G401 (cell line): ENCODE measurements around the gene OXLD1. TPM values are rescaled to one million over a fixed set of nuclear protein-coding genes. Genes with fewer than 3 reads are reported as not detected.

Experiments
- DNase-seq: peaks from one replicate; pipeline ENCODE4 v3.0.0-alpha.2; 2015; ENCODE audit warnings: low spot score
- in situ Hi-C: cut with HindIII; loops from 2 replicates; pipeline ENCODE4 v1.10.0; 2016; ENCODE audit warnings: low sequenced_read_pairs, mixed read lengths
- total RNA-seq: library from RNA; depleted of rRNA; stranded (reverse); fragments of >200 nt; shearing (Covaris generic); gene quantifications from 2 replicates; pipeline ENCODE4 v1.2.3, GENCODE V29; 2014; rRNA removed

OXLD1 gene
- 81.2 and 118 TPM in 2 replicates for total RNA-seq

DNA sequence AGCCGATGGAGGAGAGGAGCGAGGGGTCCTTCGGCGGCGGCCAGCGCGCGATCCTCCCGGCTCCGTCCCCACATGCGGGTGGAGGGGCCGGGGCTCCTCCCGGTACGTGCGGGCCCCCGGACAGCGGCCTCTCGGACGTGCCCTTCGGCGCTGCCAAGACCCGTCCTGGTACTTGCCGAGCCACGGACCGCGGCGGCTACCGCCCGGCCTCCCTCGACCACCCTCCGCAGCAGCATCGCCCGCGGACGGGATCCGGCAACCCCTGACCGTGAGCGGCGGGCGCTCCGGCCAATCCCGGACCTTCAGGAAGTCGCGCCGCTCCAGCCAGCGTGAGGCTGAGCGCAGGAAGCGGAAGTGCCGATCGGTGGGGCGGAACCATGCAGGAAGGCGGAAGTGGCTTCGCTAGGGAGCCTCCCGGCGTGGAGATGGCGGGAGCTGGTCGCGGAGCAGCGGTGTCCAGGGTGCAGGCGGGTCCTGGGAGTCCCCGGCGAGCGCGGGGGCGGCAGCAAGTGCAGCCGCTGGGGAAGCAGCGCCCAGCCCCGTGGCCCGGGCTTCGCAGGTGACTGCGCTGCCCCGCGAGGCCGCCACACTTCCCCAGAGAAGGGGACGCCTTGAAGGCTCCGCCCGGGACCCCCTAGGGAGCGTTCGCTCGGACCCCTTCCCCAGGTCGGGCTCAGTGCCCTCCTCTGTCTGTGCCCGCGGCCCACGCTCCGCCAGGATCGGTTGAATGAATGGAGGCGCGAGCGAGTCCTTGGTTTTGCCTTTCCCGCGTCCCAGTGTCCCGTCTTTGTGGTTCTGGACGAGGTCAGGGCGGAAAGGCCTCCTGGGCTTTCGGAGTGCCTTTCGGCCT lies at the start of gene OXLD1, which contains the start of gene CCDC137:
Gene OXLD1 (minus strand): TSS at position 264 of the 850 bp plus-strand sequence. CDS start 28 bp downstream, at position 236.
Gene CCDC137 (plus strand): TSS at position 396 of the 850 bp plus-strand sequence. CDS start 30 bp downstream, at position 426.
- in situ Hi-C loops, result no loop called here
- DNase-seq, result peak; percentile 95

GRCh38 chr17:81715107-81715871 lies 48.9 kb upstream of the OXLD1 start:
- DNase-seq, result no peak
- in situ Hi-C loops, result no loop called here

DNA sequence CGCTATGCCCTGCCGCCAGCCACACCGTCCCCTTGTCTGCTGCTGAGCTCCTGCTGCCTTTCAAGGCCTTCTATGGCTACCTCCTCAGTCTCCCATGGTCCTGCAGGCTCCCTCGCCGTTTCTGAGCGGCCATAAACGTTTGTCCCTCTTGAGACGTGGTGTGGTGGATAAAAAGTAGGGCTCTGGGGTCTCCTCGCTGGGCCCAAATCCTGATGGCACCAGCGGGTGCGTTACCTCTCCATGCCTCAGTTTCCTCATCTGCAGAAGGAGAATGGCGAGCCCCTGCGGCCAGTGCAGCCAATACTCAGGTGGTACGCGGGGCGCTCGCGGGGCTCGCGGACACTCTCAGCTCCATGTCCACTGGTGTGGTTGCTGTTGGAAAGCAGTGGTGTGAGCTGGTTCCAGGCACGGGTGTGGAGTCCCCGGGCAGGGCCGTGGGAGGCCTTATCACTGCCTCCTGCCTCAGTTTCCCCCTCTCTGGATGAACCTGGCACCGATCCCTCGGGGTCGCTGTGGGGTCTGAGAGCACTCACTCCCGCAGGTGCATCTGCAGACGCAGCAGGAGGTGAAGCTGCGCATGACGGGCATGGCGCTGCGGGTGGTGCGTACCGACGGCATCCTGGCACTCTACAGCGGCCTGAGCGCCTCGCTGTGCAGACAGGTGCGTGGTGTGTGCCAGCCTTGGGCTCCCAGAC lies 48.2 kb upstream of the OXLD1 start:
- in situ Hi-C loops, result no loop called here
- DNase-seq, result no peak

GRCh38 chr17:81713556-81714411 lies 47.4 kb upstream of the OXLD1 start:
- DNase-seq, result no peak
- in situ Hi-C loops, result no loop called here

DNA sequence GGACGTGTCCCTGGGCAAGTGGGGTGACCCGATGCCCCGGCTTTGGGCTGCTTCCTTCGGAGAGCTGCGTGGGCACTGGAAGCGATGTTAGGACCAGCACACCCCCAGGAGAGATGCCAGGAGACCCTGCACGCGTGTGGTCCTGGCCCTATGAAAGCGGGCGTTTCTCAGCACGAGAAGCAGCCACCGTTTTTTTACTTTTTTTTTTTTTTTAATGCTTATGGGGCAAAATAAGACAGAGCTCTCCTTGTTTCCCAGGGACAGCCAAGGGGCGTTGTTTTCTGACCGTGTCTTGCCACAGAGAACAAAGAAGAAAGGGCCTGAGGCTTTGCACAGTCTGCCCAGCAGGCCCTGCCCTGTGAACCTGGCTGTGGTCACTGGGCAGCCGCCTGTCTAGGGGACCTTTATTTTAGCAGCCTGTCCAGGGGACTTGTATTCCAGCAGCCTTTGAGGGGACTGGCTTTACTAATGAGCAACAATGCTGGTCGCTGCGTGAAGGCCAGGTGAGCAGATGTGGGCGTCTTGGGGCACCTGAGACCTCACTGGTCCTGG lies 46.7 kb upstream of the OXLD1 start:
- DNase-seq, result no peak
- in situ Hi-C loops, result no loop called here

DNA sequence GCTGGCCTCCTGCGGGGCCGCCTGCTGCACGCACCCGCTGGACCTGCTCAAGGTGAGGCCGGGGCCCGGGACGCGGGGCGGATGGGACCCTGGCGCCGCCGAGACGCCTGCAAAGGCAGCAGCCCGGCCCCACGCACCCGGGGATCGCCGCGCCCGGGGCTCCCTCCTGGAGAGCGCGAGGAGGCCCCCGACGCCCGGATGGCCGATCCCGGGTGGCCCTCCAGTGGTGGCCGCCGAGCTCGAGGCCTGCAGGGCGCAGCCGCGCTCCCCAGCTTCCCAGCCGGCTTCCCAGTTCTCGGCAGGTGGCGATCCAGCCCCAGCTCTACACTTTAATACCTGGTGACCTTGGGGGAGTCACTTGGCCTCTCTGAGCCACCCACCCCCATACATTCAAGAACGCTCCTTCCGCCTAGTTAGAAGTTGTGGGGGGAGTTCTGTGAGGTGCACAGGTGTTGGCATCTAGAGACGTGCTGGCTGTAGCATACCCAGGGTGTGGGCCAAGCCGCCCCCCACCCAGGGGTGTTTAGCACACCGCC lies 46.1 kb upstream of the OXLD1 start:
- in situ Hi-C loops, result no loop called here
- DNase-seq, result no peak

GRCh38 chr17:81711814-81712467 lies 45.5 kb upstream of the OXLD1 start, which contains the start of gene SLC25A10:
TSS of gene SLC25A10 (plus strand) at chr17:81712284. CDS start at chr17:81712427, 143 bp downstream.
- in situ Hi-C loops, result no loop called here
- peak; percentile 68 for DNase-seq

- in situ Hi-C loops, result no loop called here
Observed at GRCh38 chr17:81710514-81711308, 44.3 kb upstream of the OXLD1 start.

GRCh38 chr17:81708739-81709185 lies 42.4 kb upstream of the OXLD1 start:
- in situ Hi-C loops, result no loop called here
- no peak for DNase-seq

More at GRCh38 chr17:81710514-81711308, 44.3 kb upstream of the OXLD1 start:
- DNase-seq, result peak; percentile 68

GRCh38 chr17:81707725-81708646 lies 41.6 kb upstream of the OXLD1 start:
- in situ Hi-C loops, result no loop called here

GRCh38 chr17:81706757-81707624 lies 40.6 kb upstream of the OXLD1 start:
- DNase-seq, result no peak
- in situ Hi-C loops, result no loop called here

More at GRCh38 chr17:81707725-81708646, 41.6 kb upstream of the OXLD1 start:
- no peak for DNase-seq

- no peak for DNase-seq
- in situ Hi-C loops, result no loop called here
Observed at GRCh38 chr17:81706232-81706611, 39.8 kb upstream of the OXLD1 start.

DNA sequence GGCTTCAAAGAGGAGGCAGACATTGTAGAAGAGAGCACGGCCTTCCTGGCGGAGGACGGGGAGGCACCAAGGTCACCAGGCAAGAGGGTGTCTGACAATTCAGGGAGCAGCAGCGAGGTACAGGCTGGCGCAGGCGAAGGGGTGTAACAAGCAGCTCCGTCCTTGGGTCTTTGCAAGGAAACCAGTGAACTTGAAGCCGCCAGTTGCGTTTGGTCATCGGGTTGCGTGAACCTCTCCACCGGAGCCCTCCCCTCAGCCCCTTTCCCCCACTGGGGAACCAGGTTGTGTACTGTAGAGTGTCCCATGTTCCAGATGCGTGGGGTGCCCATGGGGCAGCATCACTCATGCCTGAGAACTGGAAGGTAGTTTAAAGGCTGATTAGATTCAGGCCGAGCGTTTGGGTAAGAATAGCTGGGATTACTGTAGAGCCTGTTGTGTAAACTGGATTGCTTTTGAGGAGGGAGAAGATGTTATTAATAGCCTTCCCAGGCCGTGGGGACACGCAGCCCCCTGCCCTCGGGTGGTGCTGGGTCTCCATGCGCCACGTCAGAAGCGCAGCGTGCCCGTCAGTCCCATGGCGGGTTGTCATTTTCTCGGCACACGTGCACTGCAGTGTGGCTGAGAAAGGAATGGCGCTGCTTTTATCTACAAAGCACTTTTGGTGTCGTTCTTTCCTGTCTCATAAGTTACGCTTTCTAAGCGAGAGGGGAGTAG lies 39.3 kb upstream of the OXLD1 start:
- in situ Hi-C loops, result no loop called here
- no peak for DNase-seq
